ENCODE results near the gene DGLUCY.

Gene DGLUCY

GRCh38 chr14:91252871-91253794 lies 139.3 kb downstream of the DGLUCY start:
- DNase-seq = no peak

GRCh38 chr14:91253795-91254323 lies 140.0 kb downstream of the DGLUCY start:
- DNase-seq = no peak
- Histone ChIP-seq H3K36me3 (no peaks in the 10 kb centered on the region), H3K4me1 (peaks cover 0 to 11% (median 8%) of the 10 kb centered on the region in 4 donors), H3K4me3 (peak overlapping the region; percentile 49 to 54), H3K27ac (peak overlapping the region in 1 of 2 donors; percentile 43), H3K9me3 (no peaks in the 10 kb centered on the region), H3K27me3 (peaks cover 0 to 3% of the 10 kb centered on the region in 2 donors)
- TF ChIP-seq CTCF (IDR thresholded peaks at IDR 0.05) = no peak
- intact Hi-C loops (cut with DNase I; ENCODE audit: low total_unique reads) = no loop called here

More at GRCh38 chr14:91252871-91253794, 139.3 kb downstream of the DGLUCY start:
- TF ChIP-seq CTCF (IDR thresholded peaks at IDR 0.05) = no peak
- H3K4me3 ChIP-seq = peak overlapping the region; percentile 49 to 54
- H3K27me3 ChIP-seq = peaks cover 0 to 3% of the 10 kb centered on the region in 2 donors
- peak overlapping the region in 1 of 2 donors; percentile 44 for H3K27ac ChIP-seq
- peaks cover 0 to 11% (median 8%) of the 10 kb centered on the region in 4 donors for H3K4me1 ChIP-seq
- no peaks in the 10 kb centered on the region for H3K36me3 ChIP-seq
- intact Hi-C loops (cut with DNase I; ENCODE audit: low total_unique reads) = no loop called here
- H3K9me3 ChIP-seq = no peaks in the 10 kb centered on the region

GRCh38 chr14:91254461-91254860 lies 140.6 kb downstream of the DGLUCY start:
- TF ChIP-seq CTCF (IDR thresholded peaks at IDR 0.05) = no peak
- H3K4me3 ChIP-seq = no peak overlapping the region
- intact Hi-C loops (cut with DNase I; ENCODE audit: low total_unique reads) = no loop called here

GRCh38 chr14:91255026-91255695 lies 141.3 kb downstream of the DGLUCY start:
- no peak for TF ChIP-seq CTCF (IDR thresholded peaks at IDR 0.05)
- Histone ChIP-seq H3K36me3 (no peaks in the 10 kb centered on the region), H3K4me3 (no peak overlapping the region), H3K27ac (no peak overlapping the region), H3K9me3 (no peaks in the 10 kb centered on the region), H3K27me3 (peaks cover 0 to 8% of the 10 kb centered on the region in 2 donors), H3K4me1 (peaks cover 0 to 11% (median 8%) of the 10 kb centered on the region in 4 donors)
- DNase-seq = no peak
- intact Hi-C loops (cut with DNase I; ENCODE audit: low total_unique reads) = no loop called here

More at GRCh38 chr14:91254461-91254860, 140.6 kb downstream of the DGLUCY start:
- Histone ChIP-seq H3K36me3 (no peaks in the 10 kb centered on the region), H3K9me3 (no peaks in the 10 kb centered on the region), H3K4me1 (peaks cover 0 to 11% (median 8%) of the 10 kb centered on the region in 4 donors), H3K27me3 (peaks cover 0 to 6% of the 10 kb centered on the region in 2 donors), H3K27ac (no peak overlapping the region)
- DNase-seq = no peak

- Histone ChIP-seq H3K36me3 (no peaks in the 10 kb centered on the region), H3K4me3 (no peak overlapping the region), H3K27me3 (peaks cover 0 to 8% of the 10 kb centered on the region in 2 donors), H3K27ac (no peak overlapping the region), H3K4me1 (peaks cover 0 to 11% (median 8%) of the 10 kb centered on the region in 4 donors), H3K9me3 (no peaks in the 10 kb centered on the region)
- DNase-seq = no peak
- intact Hi-C loops (cut with DNase I; ENCODE audit: low total_unique reads) = no loop called here
- TF ChIP-seq CTCF (IDR thresholded peaks at IDR 0.05) = no peak
Observed at GRCh38 chr14:91256661-91257060, 142.8 kb downstream of the DGLUCY start.

Data from tibial artery (tissue), 4 donors.